ENCODE measurements around the gene IGSF9B. TPM values are rescaled to one million over a fixed set of nuclear protein-coding genes. Genes with fewer than 3 reads are reported as not detected.

IGSF9B gene
- total RNA-seq, 1 donor from 2014 or later, result 2.0 TPM

GRCh38 chr11:133985981-133986944 is 29.5 kb upstream of the IGSF9B start:
- DNase-seq (ENCODE audit: low read depth), result no peak

- DNase-seq (ENCODE audit: low read depth), result no peak
Measured at GRCh38 chr11:133984828-133985227, 28.1 kb upstream of the IGSF9B start.

GRCh38 chr11:133983660-133984316 is 27.0 kb upstream of the IGSF9B start:
- no peak for DNase-seq (ENCODE audit: low read depth)

GRCh38 chr11:133982876-133983275 is 26.1 kb upstream of the IGSF9B start:
- DNase-seq (ENCODE audit: low read depth), result no peak

GRCh38 chr11:133982151-133982550 is 25.4 kb upstream of the IGSF9B start:
- no peak for DNase-seq (ENCODE audit: low read depth)

GRCh38 chr11:133981156-133981555 is 24.4 kb upstream of the IGSF9B start:
- no peak for DNase-seq (ENCODE audit: low read depth)

GRCh38 chr11:133980665-133981064 is 23.9 kb upstream of the IGSF9B start:
- DNase-seq (ENCODE audit: low read depth), result no peak

- DNase-seq (ENCODE audit: low read depth), result no peak
Measured at GRCh38 chr11:133978794-133979193, 22.0 kb upstream of the IGSF9B start.

GRCh38 chr11:133977067-133977677 is 20.4 kb upstream of the IGSF9B start:
- DNase-seq (ENCODE audit: low read depth), result no peak

GRCh38 chr11:133975488-133975849 is 18.7 kb upstream of the IGSF9B start:
- no peak for DNase-seq (ENCODE audit: low read depth)

- no peak for DNase-seq (ENCODE audit: low read depth)
Measured at GRCh38 chr11:133974836-133975487, 18.2 kb upstream of the IGSF9B start.

GRCh38 chr11:133971881-133972280 is 15.1 kb upstream of the IGSF9B start:
- DNase-seq (ENCODE audit: low read depth), result no peak

GRCh38 chr11:133969112-133969511 is 12.3 kb upstream of the IGSF9B start:
- no peak for DNase-seq (ENCODE audit: low read depth)

- no peak for DNase-seq (ENCODE audit: low read depth)
Measured at GRCh38 chr11:133968300-133968699, 11.5 kb upstream of the IGSF9B start.

- DNase-seq (ENCODE audit: low read depth), result no peak
Measured at GRCh38 chr11:133967599-133968238, 11.0 kb upstream of the IGSF9B start.

GRCh38 chr11:133966921-133967598 is 10.3 kb upstream of the IGSF9B start:
- no peak for DNase-seq (ENCODE audit: low read depth)

GRCh38 chr11:133966172-133966651 is 9.4 kb upstream of the IGSF9B start:
- no peak for DNase-seq (ENCODE audit: low read depth)

GRCh38 chr11:133965031-133965601 is 8.3 kb upstream of the IGSF9B start:
- DNase-seq (ENCODE audit: low read depth), result peak; percentile 25

- no peak for DNase-seq (ENCODE audit: low read depth)
Measured at GRCh38 chr11:133964356-133964755, 7.6 kb upstream of the IGSF9B start.

- no peak for DNase-seq (ENCODE audit: low read depth)
Measured at GRCh38 chr11:133961890-133962289, 5.1 kb upstream of the IGSF9B start.

GRCh38 chr11:133957900-133958299 is 1.1 kb upstream of the IGSF9B start:
- peak; percentile 8 for DNase-seq (ENCODE audit: low read depth)
